ENCODE measurements around the gene CLOCK.

DNA sequence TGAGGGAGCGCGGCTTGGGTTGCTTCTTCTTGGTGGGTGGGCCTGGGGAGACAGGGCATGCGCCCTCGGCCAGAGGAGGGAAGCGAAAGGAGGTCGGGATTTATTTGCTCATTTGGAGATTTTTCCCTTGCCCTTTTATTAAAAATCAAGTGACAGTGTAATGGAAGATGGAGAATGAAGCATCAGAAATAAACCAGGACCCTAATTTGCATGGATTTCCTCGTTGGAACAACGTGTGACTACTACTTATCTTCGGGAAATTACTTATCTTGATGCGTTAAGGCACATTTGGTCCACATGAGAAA lies 709 bp upstream of the CLOCK start:
- TF ChIP-seq CTCF (conservative IDR thresholded peaks at IDR 0.05; ENCODE audit: low read length) (no peak), EZH2phosphoT487 (IDR thresholded peaks at IDR 0.05; ENCODE audit: borderline replicate concordance, low read depth, low read length) (0 out of 2 replicates have a peak, but pooled peaks have one; percentile 46)

Data from OCI-LY7 (cell line).